ENCODE measurements around the gene UPK1A.

DNA sequence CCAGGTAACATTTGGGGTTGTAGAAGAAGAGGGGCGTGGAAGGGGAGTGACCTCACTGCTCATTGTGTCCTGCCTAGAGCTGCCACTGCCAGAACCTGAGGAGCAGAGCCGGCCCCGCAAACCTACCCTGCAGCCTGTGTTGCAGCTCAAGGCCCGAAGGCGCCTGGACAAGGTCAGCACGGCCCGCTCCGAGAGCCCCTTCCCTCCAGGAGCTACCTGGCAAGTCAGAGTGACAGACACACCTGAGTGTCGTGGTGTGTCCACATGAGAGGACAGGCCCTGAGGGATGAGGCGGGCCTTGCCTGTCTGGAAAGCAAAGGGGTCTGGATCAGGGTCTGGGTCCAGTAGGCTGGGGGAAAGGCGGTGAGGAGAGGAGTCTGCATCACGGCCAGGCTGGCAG, 58.2 kb downstream of the UPK1A start:
- TF ChIP-seq SIX5 (IDR thresholded peaks at IDR 0.05; ENCODE audit: low read depth, low read length) (no peak), SIN3A (conservative IDR thresholded peaks at IDR 0.05 in 1 of 2, IDR thresholded peaks at IDR 0.05 in 1 of 2; ENCODE audit: low read depth in 1 of 2, low read length in 2 of 2) (no peak), POLR2A (IDR thresholded peaks at IDR 0.05; ENCODE audit: control extremely low read depth in 1 of 2, low read depth in 2 of 2, low read length in 2 of 2) (no peak), EP300 (IDR thresholded peaks at IDR 0.05; ENCODE audit: borderline replicate concordance in 1 of 2, low read depth in 2 of 2, low read length in 2 of 2) (no peak), POLR2AphosphoS5 (IDR thresholded peaks at IDR 0.05; ENCODE audit: low read depth, low read length) (no peak), SP2 (IDR thresholded peaks at IDR 0.05; ENCODE audit: low read length) (no peak)

Measured in H1 (cell line).